ENCODE data around the gene ELAPOR1.

Gene ELAPOR1

GRCh38 chr1:109113590-109114341 lies at the start of gene ELAPOR1:
Gene ELAPOR1, plus strand, starts transcription at chr1:109114115. Its CDS starts 69 bp downstream, at chr1:109114184.
- DNase-seq (ENCODE audit: insufficient read length, low spot score) = no peak

GRCh38 chr1:109065137-109065536 lies 48.8 kb upstream of the ELAPOR1 start:
- DNase-seq (ENCODE audit: insufficient read length, low spot score) (no peak), FAIRE-seq (no peak)
- TF ChIP-seq POLR2A (IDR thresholded peaks at IDR 0.05; ENCODE audit: low read depth, low read length) = no peak

More at GRCh38 chr1:109113590-109114341, at the start of gene ELAPOR1:
- TF ChIP-seq POLR2A (IDR thresholded peaks at IDR 0.05; ENCODE audit: low read depth, low read length) = no peak
- FAIRE-seq = no peak

GRCh38 chr1:109067883-109068282 lies 46.0 kb upstream of the ELAPOR1 start:
- DNase-seq (ENCODE audit: insufficient read length, low spot score) (no peak), FAIRE-seq (no peak)
- no peak for TF ChIP-seq POLR2A (IDR thresholded peaks at IDR 0.05; ENCODE audit: low read depth, low read length)

GRCh38 chr1:109069294-109069693 lies 44.6 kb upstream of the ELAPOR1 start:
- FAIRE-seq (no peak), DNase-seq (ENCODE audit: insufficient read length, low spot score) (no peak)
- TF ChIP-seq POLR2A (IDR thresholded peaks at IDR 0.05; ENCODE audit: low read depth, low read length) = no peak

GRCh38 chr1:109075531-109076490 lies 38.1 kb upstream of the ELAPOR1 start, which contains the start of gene TAF13:
Gene TAF13, minus strand, starts transcription at chr1:109076003. Its CDS starts 56 bp downstream, at chr1:109075947.
- peak; percentile 97 for TF ChIP-seq POLR2A (IDR thresholded peaks at IDR 0.05; ENCODE audit: low read depth, low read length)
- peak; percentile 95 for DNase-seq (ENCODE audit: insufficient read length, low spot score)
- peak; percentile 89 for FAIRE-seq

- TF ChIP-seq POLR2A (IDR thresholded peaks at IDR 0.05; ENCODE audit: low read depth, low read length) = no peak
- FAIRE-seq (no peak), DNase-seq (ENCODE audit: insufficient read length, low spot score) (no peak)
Observed at GRCh38 chr1:109078317-109078716, 35.6 kb upstream of the ELAPOR1 start.

GRCh38 chr1:109079240-109079622 lies 34.7 kb upstream of the ELAPOR1 start:
- DNase-seq (ENCODE audit: insufficient read length, low spot score) (no peak), FAIRE-seq (no peak)
- TF ChIP-seq POLR2A (IDR thresholded peaks at IDR 0.05; ENCODE audit: low read depth, low read length) = no peak

GRCh38 chr1:109080441-109081082 lies 33.4 kb upstream of the ELAPOR1 start:
- FAIRE-seq = no peak
- TF ChIP-seq POLR2A (IDR thresholded peaks at IDR 0.05; ENCODE audit: low read depth, low read length) = no peak

GRCh38 chr1:109083501-109083900 lies 30.4 kb upstream of the ELAPOR1 start:
- FAIRE-seq = no peak
- DNase-seq (ENCODE audit: insufficient read length, low spot score) = no peak
- no peak for TF ChIP-seq POLR2A (IDR thresholded peaks at IDR 0.05; ENCODE audit: low read depth, low read length)

More at GRCh38 chr1:109080441-109081082, 33.4 kb upstream of the ELAPOR1 start:
- no peak for DNase-seq (ENCODE audit: insufficient read length, low spot score)

GRCh38 chr1:109083923-109084322 lies 30.0 kb upstream of the ELAPOR1 start:
- no peak for FAIRE-seq
- no peak for TF ChIP-seq POLR2A (IDR thresholded peaks at IDR 0.05; ENCODE audit: low read depth, low read length)
- no peak for DNase-seq (ENCODE audit: insufficient read length, low spot score)

GRCh38 chr1:109084563-109085517 lies 29.1 kb upstream of the ELAPOR1 start:
- DNase-seq (ENCODE audit: insufficient read length, low spot score) (no peak), FAIRE-seq (peak; percentile 55)
- no peak for TF ChIP-seq POLR2A (IDR thresholded peaks at IDR 0.05; ENCODE audit: low read depth, low read length)

GRCh38 chr1:109089242-109090015 lies 24.5 kb upstream of the ELAPOR1 start:
- DNase-seq (ENCODE audit: insufficient read length, low spot score) (peak; percentile 34), FAIRE-seq (no peak)
- TF ChIP-seq POLR2A (IDR thresholded peaks at IDR 0.05; ENCODE audit: low read depth, low read length) = no peak

Measured in H54 (cell line).